Body of pancreas (tissue), 4 donors: ENCODE data around the gene PREP. TPM values are rescaled to one million over a fixed set of nuclear protein-coding genes. Genes with fewer than 3 reads are reported as not detected.

Experiments
- ATAC-seq: fragments of 150-250 bp; one replicate; pipeline ENCODE4 v1.9.1; 2016
- DNase-seq, 4 donors: peaks; one replicate each; pipeline ENCODE4 v3.0.0-alpha.2; 2019
- H3K27ac ChIP-seq, 4 donors: fragments of 200-600 bp; sonication (generic); 1 replicate in 3 of 4; 2 replicates in 1 of 4; pipeline versions ENCODE4 v1.5.1 to v1.6.1; 2016 to 2019; ENCODE audit warnings: mild to moderate bottlenecking in 1 of 4, mixed read lengths in 1 of 4, moderate library complexity in 1 of 4
- H3K27me3 ChIP-seq, 2 donors: fragments of 200-600 bp; sonication (generic); one replicate each; pipeline ENCODE4 v1.6.0; 2016; ENCODE audit warnings: mild to moderate bottlenecking in 1 of 2
- H3K36me3 ChIP-seq, 2 donors: fragments of 200-600 bp; sonication (generic); replicated peaks in 1 of 2; 2 replicates each; pipeline ENCODE4 v1.5.1; 2016; ENCODE audit warnings: low read depth in 2 of 2; ENCODE audit not compliant: insufficient read depth in 1 of 2
- H3K4me1 ChIP-seq: fragments of 200-600 bp; sonication (generic); one replicate; pipeline ENCODE4 v1.6.0; 2016
- H3K4me3 ChIP-seq, 2 donors: fragments of 200-600 bp; sonication (generic); 1 replicate in 1 of 2; 2 replicates in 1 of 2; pipeline ENCODE4 v1.5.1; 2016 to 2019
- H3K9me3 ChIP-seq, 3 donors: fragments of 200-600 bp; sonication (generic); 1 replicate in 2 of 3; 2 replicates in 1 of 3; pipeline ENCODE4 v1.5.1; 2016
- CTCF ChIP-seq, 7 experiments: fragments of 450-650 bp in 4 of 7; fragments of 200-600 bp in 3 of 7; sonication (generic) in 3 of 7; IDR thresholded peaks; one replicate each; pipeline ENCODE4 v1.5.1; 2016 to 2019; ENCODE audit warnings: antibody characterized with exemption in 7 of 7
- POLR2A ChIP-seq, 3 donors: fragments of 450-650 bp; IDR thresholded peaks; one replicate each; pipeline ENCODE4 v1.6.1; 2016; ENCODE audit warnings: antibody characterized with exemption in 3 of 3, mild to moderate bottlenecking in 2 of 3
- WGBS, 2 donors: methylation state at CpG; one replicate each; pipeline ENCODE4 v1.1.5; 2017; 5-methylcytosine and 5-hydroxymethylcytosine counted together
- intact Hi-C: fragments of 100-400 bp; cut with DNase I; formaldehyde crosslinking; loops from one replicate; pipeline ENCODE4 v1.15.1; 2023
- total RNA-seq, 2 donors: library from RNA; depleted of rRNA; stranded (reverse); fragments of >200 nt; gene quantifications; one replicate each; pipeline ENCODE4 v1.1.0, GENCODE V29; 2016

The PREP gene
- total RNA-seq, 2 donors from 2014 or later = 10.1 to 21.8 TPM

DNA sequence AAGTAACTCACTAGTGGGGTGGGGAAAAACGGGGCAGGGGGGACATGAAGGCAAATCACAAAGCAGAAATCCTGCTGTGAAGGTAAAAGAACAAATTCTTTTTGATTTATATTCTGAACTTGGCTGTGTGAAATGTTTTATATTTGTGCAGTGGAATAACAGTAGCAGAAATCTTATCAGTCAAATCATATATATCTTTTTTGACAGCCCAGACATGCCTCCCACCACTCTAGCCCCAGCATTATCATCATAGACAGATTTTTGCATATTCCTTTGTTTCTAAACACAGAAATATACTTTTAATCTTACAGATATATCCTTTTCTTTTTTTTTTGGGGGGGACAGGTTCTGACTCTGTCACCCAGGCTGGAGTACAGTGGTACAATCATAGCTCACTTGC lies 97.4 kb downstream of the PREP start:
- Histone ChIP-seq H3K4me1 (no peaks in the 10 kb centered on the region), H3K27me3 (no peaks in the 10 kb centered on the region), H3K36me3 (no peaks in the 10 kb centered on the region), H3K27ac (no peak overlapping the region), H3K4me3 (no peak overlapping the region), H3K9me3 (no peaks in the 10 kb centered on the region)
- 82 to 85% methylated on average over 1 of the region's 1 CpG for WGBS, 2 donors
- intact Hi-C loops = no loop called here
- TF ChIP-seq POLR2A (IDR thresholded peaks at IDR 0.05) = no peak
- DNase-seq (no peak), ATAC-seq (no peak)

DNA sequence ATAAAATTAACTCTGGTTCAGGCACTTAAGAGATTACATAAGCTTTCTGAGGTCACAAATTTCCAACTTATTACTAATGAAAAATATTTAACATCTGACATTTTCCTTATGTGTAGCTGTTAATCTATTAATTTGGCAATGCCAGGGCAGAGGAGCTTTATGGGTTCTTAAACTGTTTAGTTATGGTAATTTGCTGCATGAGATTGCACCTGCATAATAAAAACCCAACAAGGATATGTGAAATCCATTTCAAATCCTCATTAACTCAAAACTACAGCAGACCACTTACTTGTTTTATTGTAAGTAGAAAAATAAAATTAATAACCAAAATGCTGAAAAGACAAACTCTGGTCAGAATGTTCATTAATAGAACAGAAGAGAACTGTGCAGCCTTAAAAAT lies 98.1 kb downstream of the PREP start:
- Histone ChIP-seq H3K9me3 (no peaks in the 10 kb centered on the region), H3K4me3 (no peak overlapping the region), H3K27ac (no peak overlapping the region), H3K4me1 (no peaks in the 10 kb centered on the region), H3K36me3 (no peaks in the 10 kb centered on the region), H3K27me3 (no peaks in the 10 kb centered on the region)
- TF ChIP-seq POLR2A (IDR thresholded peaks at IDR 0.05) = no peak
- no peak for TF ChIP-seq CTCF (IDR thresholded peaks at IDR 0.05)
- intact Hi-C loops = no loop called here
- ATAC-seq (no peak), DNase-seq (no peak)

DNA sequence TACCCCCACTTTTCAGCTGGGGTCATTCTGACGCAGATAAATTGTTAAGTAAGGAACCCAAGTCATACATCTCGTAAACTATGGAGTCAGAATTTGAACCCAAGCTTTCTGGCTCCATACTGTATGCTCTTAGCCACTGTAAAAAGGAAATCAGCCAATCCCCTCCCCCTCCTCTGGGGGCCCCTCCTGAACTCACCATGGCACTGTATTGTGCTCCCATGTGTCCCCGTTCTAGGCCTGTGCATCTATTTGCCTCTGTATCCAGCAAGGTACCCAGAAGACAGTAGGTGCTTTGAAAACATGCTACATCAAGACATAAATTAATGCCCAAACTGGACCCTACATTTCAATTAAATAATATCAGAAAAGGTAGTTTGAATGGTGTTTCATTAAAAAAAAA lies 98.5 kb downstream of the PREP start:
- H3K9me3 ChIP-seq = no peaks in the 10 kb centered on the region
- no peak overlapping the region for H3K4me3 ChIP-seq
- WGBS, 2 donors = 95 to 98% methylated on average over 3 of the region's 3 CpGs
- intact Hi-C loops = no loop called here
- ATAC-seq = no peak
- no peaks in the 10 kb centered on the region for H3K4me1 ChIP-seq
- no peak overlapping the region for H3K27ac ChIP-seq
- no peak for DNase-seq
- H3K27me3 ChIP-seq = no peaks in the 10 kb centered on the region
- no peaks in the 10 kb centered on the region for H3K36me3 ChIP-seq
- TF ChIP-seq POLR2A (IDR thresholded peaks at IDR 0.05) (no peak), CTCF (IDR thresholded peaks at IDR 0.05) (no peak)

DNA sequence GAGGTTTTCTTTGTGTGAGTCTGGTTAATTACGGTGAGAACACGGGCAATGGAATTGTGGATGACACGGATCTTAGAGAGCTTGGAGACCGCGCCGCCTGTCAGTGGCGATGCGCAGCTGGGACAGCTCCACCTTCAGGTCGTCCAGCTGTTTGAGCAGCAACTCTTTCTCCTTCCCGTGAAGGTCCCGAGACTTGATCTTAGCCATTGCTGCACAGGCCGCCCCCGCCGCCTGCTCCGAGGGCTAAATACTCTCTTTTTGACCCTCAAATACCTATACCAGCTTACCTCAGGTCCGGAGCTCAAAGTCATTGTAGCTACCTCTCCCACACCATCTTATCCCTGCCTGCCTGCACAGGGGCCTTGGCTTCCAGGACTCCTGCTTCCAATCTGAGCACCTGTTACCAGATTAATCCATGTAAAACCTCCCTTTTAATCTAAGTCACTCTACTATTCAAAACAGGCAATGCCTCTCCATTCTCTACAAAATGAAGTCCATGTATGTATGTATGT lies 100.2 kb downstream of the PREP start:
- TF ChIP-seq POLR2A (IDR thresholded peaks at IDR 0.05) (no peak), CTCF (IDR thresholded peaks at IDR 0.05) (no peak)
- no peaks in the 10 kb centered on the region for H3K27me3 ChIP-seq
- H3K27ac ChIP-seq = no peak overlapping the region
- no peaks in the 10 kb centered on the region for H3K36me3 ChIP-seq
- DNase-seq = no peak
- intact Hi-C loops = no loop called here
- no peak for ATAC-seq
- no peaks in the 10 kb centered on the region for H3K4me1 ChIP-seq
- H3K9me3 ChIP-seq = no peaks in the 10 kb centered on the region
- 94 to 96% methylated on average over 16 of the region's 16 CpGs for whole genome bisulfite sequencing, 2 donors
- H3K4me3 ChIP-seq = no peak overlapping the region

GRCh38 chr6:105301756-105302616 lies 100.9 kb downstream of the PREP start:
- H3K27me3 ChIP-seq = no peaks in the 10 kb centered on the region
- no peak overlapping the region for H3K27ac ChIP-seq
- ATAC-seq = no peak
- H3K36me3 ChIP-seq = no peaks in the 10 kb centered on the region
- H3K4me3 ChIP-seq = no peak overlapping the region
- no peaks in the 10 kb centered on the region for H3K9me3 ChIP-seq
- TF ChIP-seq CTCF (IDR thresholded peaks at IDR 0.05) (no peak), POLR2A (IDR thresholded peaks at IDR 0.05) (no peak)
- DNase-seq = no peak
- 88 to 94% methylated on average over 18 of the region's 18 CpGs for WGBS, 2 donors
- no peaks in the 10 kb centered on the region for H3K4me1 ChIP-seq
- intact Hi-C loops = no loop called here
